IPS-18a (cell line): ENCODE results near the gene SSBP4.

Experiments used
- H3K27ac ChIP-seq: one replicate; pipeline ENCODE4 v1.5.1; 2013; ENCODE audit warnings: low read length
- H3K27me3 ChIP-seq: one replicate; pipeline ENCODE4 v1.6.1; 2013; ENCODE audit warnings: mild to moderate bottlenecking, low read length; ENCODE audit not compliant: control insufficient read depth, insufficient read depth
- H3K36me3 ChIP-seq: one replicate; pipeline ENCODE4 v1.6.1; 2013; ENCODE audit warnings: low read depth, low read length; ENCODE audit not compliant: control insufficient read depth
- H3K4me1 ChIP-seq: one replicate; pipeline ENCODE4 v1.6.1; 2013; ENCODE audit warnings: low read depth, low read length; ENCODE audit not compliant: control insufficient read depth
- H3K4me3 ChIP-seq: one replicate; pipeline ENCODE4 v1.5.1; 2013; ENCODE audit warnings: low read length
- H3K9ac ChIP-seq: one replicate; pipeline ENCODE4 v1.6.1; 2013; ENCODE audit warnings: mild to moderate bottlenecking, low read length, moderate library complexity
- H3K9me3 ChIP-seq: one replicate; pipeline ENCODE4 v1.6.1; 2013; ENCODE audit warnings: low read depth, low read length; ENCODE audit not compliant: control insufficient read depth

SSBP4 gene

DNA sequence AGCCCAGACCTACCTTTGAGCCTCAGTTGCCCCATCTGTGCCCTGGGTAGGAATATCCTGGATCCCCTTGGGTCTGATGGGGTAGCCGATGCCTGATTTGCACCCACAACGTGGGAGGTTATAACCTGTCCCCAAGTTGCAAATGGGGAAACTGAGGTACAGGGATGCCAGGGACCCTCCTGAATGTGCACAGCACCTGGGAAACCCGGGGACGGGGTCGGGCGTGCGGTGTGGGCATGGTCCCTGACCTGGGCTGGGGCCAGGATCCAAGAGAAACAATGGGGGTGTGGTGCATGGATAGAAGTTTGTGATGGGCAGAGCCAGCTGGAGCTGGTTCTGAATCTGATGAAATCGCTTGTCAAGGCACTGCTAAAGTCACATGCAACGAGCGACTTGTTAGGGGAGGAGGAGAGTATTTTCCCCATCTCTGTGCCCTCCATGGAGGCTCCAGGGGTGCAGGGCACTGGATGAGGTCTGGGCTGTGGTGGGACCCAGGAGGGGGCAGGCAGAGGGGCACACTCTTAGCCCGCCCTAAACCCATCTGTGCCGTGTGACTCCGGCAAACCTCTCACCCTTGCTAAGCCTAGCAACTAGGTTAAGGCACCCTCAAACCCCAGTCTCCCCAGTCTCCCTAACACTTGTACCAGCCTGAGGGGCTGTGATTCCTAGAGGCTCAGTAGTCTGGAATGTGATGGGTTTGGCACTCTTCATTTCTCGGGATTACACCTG lies 32.5 kb upstream of the SSBP4 start:
- Histone ChIP-seq H3K36me3 (no peaks in the 10 kb centered on the region), H3K4me1 (no peaks in the 10 kb centered on the region), H3K27me3 (peaks cover 32% of the 10 kb centered on the region), H3K9me3 (no peaks in the 10 kb centered on the region), H3K27ac (no peak overlapping the region), H3K9ac (no peak overlapping the region), H3K4me3 (peak overlapping the region; percentile 0)

GRCh38 chr19:18388100-18388959 lies 30.9 kb upstream of the SSBP4 start:
- Histone ChIP-seq H3K9me3 (no peaks in the 10 kb centered on the region), H3K27me3 (peaks cover 32% of the 10 kb centered on the region), H3K4me1 (no peaks in the 10 kb centered on the region), H3K27ac (no peak overlapping the region), H3K4me3 (peak overlapping the region; percentile 33), H3K9ac (no peak overlapping the region), H3K36me3 (no peaks in the 10 kb centered on the region)

GRCh38 chr19:18388960-18389725 lies 30.1 kb upstream of the SSBP4 start:
- Histone ChIP-seq H3K9ac (no peak overlapping the region), H3K27me3 (peaks cover 32% of the 10 kb centered on the region), H3K36me3 (no peaks in the 10 kb centered on the region), H3K4me1 (no peaks in the 10 kb centered on the region), H3K9me3 (no peaks in the 10 kb centered on the region), H3K4me3 (peak overlapping the region; percentile 33), H3K27ac (no peak overlapping the region)

- H3K36me3 ChIP-seq: no peaks in the 10 kb centered on the region
- H3K27me3 ChIP-seq: peaks cover 32% of the 10 kb centered on the region
- H3K9me3 ChIP-seq: no peaks in the 10 kb centered on the region
- H3K27ac ChIP-seq: no peak overlapping the region
- no peaks in the 10 kb centered on the region for H3K4me1 ChIP-seq
- no peak overlapping the region for H3K4me3 ChIP-seq
- H3K9ac ChIP-seq: no peak overlapping the region
Observed at GRCh38 chr19:18389726-18390064, 29.5 kb upstream of the SSBP4 start.

- no peaks in the 10 kb centered on the region for H3K9me3 ChIP-seq
- H3K27ac ChIP-seq: no peak overlapping the region
- H3K9ac ChIP-seq: no peak overlapping the region
- H3K4me3 ChIP-seq: no peak overlapping the region
- H3K36me3 ChIP-seq: no peaks in the 10 kb centered on the region
- H3K4me1 ChIP-seq: no peaks in the 10 kb centered on the region
- H3K27me3 ChIP-seq: peaks cover 32% of the 10 kb centered on the region
Observed at GRCh38 chr19:18390065-18390907, 28.9 kb upstream of the SSBP4 start.

DNA sequence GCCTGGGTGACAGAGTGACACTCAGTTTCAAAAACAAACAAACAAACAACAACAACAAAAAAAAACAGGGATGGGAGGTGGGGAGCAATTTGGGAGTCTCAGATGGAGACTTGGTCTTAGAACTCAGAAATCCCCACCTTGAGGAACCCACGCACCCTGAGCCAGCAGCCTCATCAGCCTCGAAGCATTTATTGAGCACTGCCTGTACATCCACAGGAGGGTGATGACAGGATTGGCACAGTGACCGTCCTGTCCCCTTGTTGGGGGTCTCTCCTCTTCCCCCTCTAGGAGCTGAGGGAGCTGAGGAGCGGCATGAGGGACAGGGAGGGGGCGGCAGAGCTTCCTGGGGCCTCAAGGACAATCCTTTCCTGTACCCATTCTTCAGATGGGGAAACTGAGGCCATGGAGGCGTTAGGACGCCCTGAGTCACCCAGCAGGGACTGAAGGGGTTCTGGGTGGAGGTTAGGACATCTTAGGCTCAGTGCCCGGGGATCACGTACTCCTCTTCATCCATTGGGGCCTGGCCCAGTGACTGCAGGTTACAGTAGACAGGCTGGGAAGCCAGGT lies 27.6 kb upstream of the SSBP4 start:
- peaks cover 29% of the 10 kb centered on the region for H3K27me3 ChIP-seq
- H3K36me3 ChIP-seq: no peaks in the 10 kb centered on the region
- no peak overlapping the region for H3K27ac ChIP-seq
- no peaks in the 10 kb centered on the region for H3K4me1 ChIP-seq
- no peak overlapping the region for H3K9ac ChIP-seq
- no peak overlapping the region for H3K4me3 ChIP-seq
- no peaks in the 10 kb centered on the region for H3K9me3 ChIP-seq

GRCh38 chr19:18392417-18392816 lies 26.8 kb upstream of the SSBP4 start:
- Histone ChIP-seq H3K4me3 (no peak overlapping the region), H3K36me3 (no peaks in the 10 kb centered on the region), H3K9me3 (no peaks in the 10 kb centered on the region), H3K4me1 (peaks cover 4% of the 10 kb centered on the region), H3K27me3 (peaks cover 23% of the 10 kb centered on the region), H3K9ac (no peak overlapping the region), H3K27ac (no peak overlapping the region)

- Histone ChIP-seq H3K9me3 (no peaks in the 10 kb centered on the region), H3K4me1 (peaks cover 7% of the 10 kb centered on the region), H3K9ac (no peak overlapping the region), H3K27ac (no peak overlapping the region), H3K27me3 (peaks cover 23% of the 10 kb centered on the region), H3K36me3 (no peaks in the 10 kb centered on the region), H3K4me3 (no peak overlapping the region)
Observed at GRCh38 chr19:18392926-18393325, 26.3 kb upstream of the SSBP4 start.

- no peak overlapping the region for H3K4me3 ChIP-seq
- no peak overlapping the region for H3K9ac ChIP-seq
- no peak overlapping the region for H3K27ac ChIP-seq
- H3K27me3 ChIP-seq: peaks cover 18% of the 10 kb centered on the region
- H3K36me3 ChIP-seq: no peaks in the 10 kb centered on the region
- peaks cover 7% of the 10 kb centered on the region for H3K4me1 ChIP-seq
- H3K9me3 ChIP-seq: no peaks in the 10 kb centered on the region
Observed at GRCh38 chr19:18393836-18394235, 25.4 kb upstream of the SSBP4 start.

GRCh38 chr19:18396471-18397241 lies 22.5 kb upstream of the SSBP4 start:
- Histone ChIP-seq H3K27ac (no peak overlapping the region), H3K4me3 (peak overlapping the region; percentile 35), H3K27me3 (peaks cover 8% of the 10 kb centered on the region), H3K36me3 (no peaks in the 10 kb centered on the region), H3K9me3 (no peaks in the 10 kb centered on the region), H3K4me1 (peaks cover 7% of the 10 kb centered on the region), H3K9ac (no peak overlapping the region)
